ENCODE data around the gene TMSB15B. TPM values are rescaled to one million over a fixed set of nuclear protein-coding genes. Genes with fewer than 3 reads are reported as not detected.
A peak's percentile ranks its signal among the peaks of the same experiment; 100 is the strongest.

The TMSB15B gene
- total RNA-seq, 1 experiment from 2014 or later: 10.4 TPM

GRCh38 chrX:103999234-103999633 lies 36.8 kb downstream of the TMSB15B start:
- BruUV-seq (replicated peaks): no TSS peak
- no peak for TF ChIP-seq TCF7L2 (IDR thresholded peaks at IDR 0.05; ENCODE audit: low read depth, low read length)
- TF ChIP-seq, protein P1, sequence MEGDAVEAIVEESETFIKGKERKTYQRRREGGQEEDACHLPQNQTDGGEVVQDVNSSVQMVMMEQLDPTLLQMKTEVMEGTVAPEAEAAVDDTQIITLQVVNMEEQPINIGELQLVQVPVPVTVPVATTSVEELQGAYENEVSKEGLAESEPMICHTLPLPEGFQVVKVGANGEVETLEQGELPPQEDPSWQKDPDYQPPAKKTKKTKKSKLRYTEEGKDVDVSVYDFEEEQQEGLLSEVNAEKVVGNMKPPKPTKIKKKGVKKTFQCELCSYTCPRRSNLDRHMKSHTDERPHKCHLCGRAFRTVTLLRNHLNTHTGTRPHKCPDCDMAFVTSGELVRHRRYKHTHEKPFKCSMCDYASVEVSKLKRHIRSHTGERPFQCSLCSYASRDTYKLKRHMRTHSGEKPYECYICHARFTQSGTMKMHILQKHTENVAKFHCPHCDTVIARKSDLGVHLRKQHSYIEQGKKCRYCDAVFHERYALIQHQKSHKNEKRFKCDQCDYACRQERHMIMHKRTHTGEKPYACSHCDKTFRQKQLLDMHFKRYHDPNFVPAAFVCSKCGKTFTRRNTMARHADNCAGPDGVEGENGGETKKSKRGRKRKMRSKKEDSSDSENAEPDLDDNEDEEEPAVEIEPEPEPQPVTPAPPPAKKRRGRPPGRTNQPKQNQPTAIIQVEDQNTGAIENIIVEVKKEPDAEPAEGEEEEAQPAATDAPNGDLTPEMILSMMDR (IDR thresholded peaks at IDR 0.05): 0 out of 2 replicates have a peak, but pooled peaks have one; percentile 6
- H3K4me3 ChIP-seq (ENCODE audit: low read depth in 2 of 2, low read length in 2 of 2): no peak overlapping the region
- H3K27me3 ChIP-seq (ENCODE audit: control insufficient read depth, insufficient read depth, low read length): peaks cover 3% of the 10 kb centered on the region
- in situ Hi-C loops (cut with HindIII; ENCODE audit: low pct_unique_long_range_greater_than_20kb, low sequenced_read_pairs): no loop called here
- no peak for DNase-seq (ENCODE audit: low read depth, low spot score)
- no peak overlapping the region for H3K27ac ChIP-seq (ENCODE audit: low read length)
- intact Hi-C loops (cut with micrococcal nuclease; ENCODE audit: unreplicated experiment): no loop called here
- H3K4me1 ChIP-seq (ENCODE audit: control insufficient read depth, insufficient read depth, low read length): no peaks in the 10 kb centered on the region
- ATAC-seq: no peak
- H3K9me3 ChIP-seq (ENCODE audit: control insufficient read depth, insufficient read depth, low read depth, low read length): no peaks in the 10 kb centered on the region
- H3K36me3 ChIP-seq (ENCODE audit: control insufficient read depth, insufficient read depth, low read length): no peaks in the 10 kb centered on the region
- CTCF ChIA-PET: no interaction called here
- POLR2A ChIA-PET: no interaction called here

DNA sequence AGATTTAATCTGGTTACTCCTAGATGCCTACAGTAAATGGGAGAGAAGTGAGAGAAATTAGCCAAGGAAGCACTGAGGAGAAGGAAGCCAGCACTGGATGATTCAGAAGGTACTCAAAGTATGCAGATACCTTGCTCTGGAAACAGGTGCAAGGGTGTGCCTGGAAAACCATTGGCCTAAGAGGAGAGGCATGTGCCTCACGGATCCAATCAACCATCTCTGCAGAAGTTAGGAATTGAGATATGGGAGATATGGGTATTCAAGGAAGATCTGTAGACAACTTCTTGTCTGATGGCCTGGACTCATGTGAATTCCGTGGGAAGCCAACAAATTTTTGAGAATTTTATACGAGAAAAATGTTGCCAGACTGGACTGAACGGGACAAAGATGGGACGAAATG lies 46.4 kb downstream of the TMSB15B start:
- in situ Hi-C loops (cut with HindIII; ENCODE audit: low pct_unique_long_range_greater_than_20kb, low sequenced_read_pairs): no loop called here
- Histone ChIP-seq H3K36me3 (ENCODE audit: control insufficient read depth, insufficient read depth, low read length) (no peaks in the 10 kb centered on the region), H3K27ac (ENCODE audit: low read length) (no peak overlapping the region), H3K9me3 (ENCODE audit: control insufficient read depth, insufficient read depth, low read depth, low read length) (no peaks in the 10 kb centered on the region), H3K4me1 (ENCODE audit: control insufficient read depth, insufficient read depth, low read length) (no peaks in the 10 kb centered on the region), H3K4me3 (ENCODE audit: low read depth in 2 of 2, low read length in 2 of 2) (no peak overlapping the region), H3K27me3 (ENCODE audit: control insufficient read depth, insufficient read depth, low read length) (peaks cover 2% of the 10 kb centered on the region; the same call in 1 of the 2 replicates)
- ATAC-seq: no peak
- DNase-seq (ENCODE audit: low read depth, low spot score): no peak
- ChIA-PET CTCF (no interaction called here), POLR2A (interaction anchor here (0.7 kb wide), 1 partner anchor 240 kb away, joined by 3 read pairs; no protein-coding TSS in a partner anchor)
- BruUV-seq (replicated peaks): no TSS peak
- TF ChIP-seq POLR2AphosphoS5 (IDR thresholded peaks at IDR 0.05; ENCODE audit: low read depth, low read length): no peak
- TF ChIP-seq TCF7L2 (IDR thresholded peaks at IDR 0.05; ENCODE audit: low read depth, low read length): no peak
- no peak for TF ChIP-seq SIN3A (IDR thresholded peaks at IDR 0.05; ENCODE audit: borderline replicate concordance, insufficient read depth, low read depth, low read length)
- no peak for TF ChIP-seq REST (IDR thresholded peaks at IDR 0.05; ENCODE audit: insufficient read depth in 1 of 2, low read depth in 2 of 2, low read length in 1 of 2)
- TF ChIP-seq, protein P1 (IDR thresholded peaks at IDR 0.05): no peak
- intact Hi-C loops (cut with micrococcal nuclease; ENCODE audit: unreplicated experiment): no loop called here

Data from Panc1 (cell line).